IMR-90 (cell line): Measurements from ENCODE around the gene USP20. TPM values are rescaled to one million over a fixed set of nuclear protein-coding genes. Genes with fewer than 3 reads are reported as not detected.

Experiments
- ATAC-seq: fragments of 200-7000 bp; cut with Tn5 transposase; 2 replicates; pipeline ENCODE4 v1.9.1; 2020; ENCODE audit warnings: low read depth, mild to moderate bottlenecking, moderate library complexity
- BruUV-seq: library from RNA; stranded (reverse); fragments of 400-500 nt; replicated peaks from 2 replicates; lab custom pipeline; 2021; lab: Mats Ljungman, UMichigan
- CTCF ChIA-PET: fragments of 300-600 bp; formaldehyde crosslinking; extraction: SDS; loops from one replicate; lab custom pipeline; 2021; ENCODE audit warnings: antibody characterized with exemption; lab: Yijun Ruan, JAX
- POLR2A ChIA-PET: fragments of 300-600 bp; sonication (Branson Sonifier 250); formaldehyde crosslinking; loops from one replicate; lab custom pipeline; 2022; ENCODE audit warnings: antibody characterized with exemption; ENCODE audit not compliant: unreplicated experiment; lab: Charles Lee
- DNase-seq: peaks from one replicate; pipeline ENCODE4 v3.0.0; 2013
- H2AFZ ChIP-seq: replicated peaks from 2 replicates; pipeline ENCODE3; 2013; ENCODE audit warnings: low read length, mild to moderate bottlenecking; ENCODE audit not compliant: poor library complexity
- H2AK5ac ChIP-seq: 2 replicates; pipeline ENCODE4 v1.6.1; 2013; ENCODE audit warnings: low read depth, low read length, inconsistent platforms
- H2AK9ac ChIP-seq: replicated peaks from 2 replicates; pipeline ENCODE3; 2013; ENCODE audit warnings: mild to moderate bottlenecking, low read depth, low read length, moderate library complexity; ENCODE audit not compliant: poor library complexity
- H2BK120ac ChIP-seq: 2 replicates; pipeline ENCODE4 v1.6.1; 2013; ENCODE audit warnings: low read depth, low read length, inconsistent platforms
- H2BK15ac ChIP-seq: 3 replicates; pipeline ENCODE4 v1.6.1; 2013; ENCODE audit warnings: low read depth, low read length, inconsistent platforms
- H2BK20ac ChIP-seq: 2 replicates; pipeline ENCODE4 v1.6.1; 2013; ENCODE audit warnings: low read depth, mild to moderate bottlenecking, inconsistent platforms, low read length, moderate library complexity
- H2BK5ac ChIP-seq: 2 replicates; pipeline ENCODE4 v1.6.1; 2013; ENCODE audit warnings: mild to moderate bottlenecking, low read depth, low read length, inconsistent platforms; ENCODE audit not compliant: poor library complexity, severe bottlenecking
- H3K14ac ChIP-seq: replicated peaks from 2 replicates; pipeline ENCODE4 v1.6.1; 2013; ENCODE audit warnings: low read depth, low read length, inconsistent platforms
- H3K18ac ChIP-seq: 2 replicates; pipeline ENCODE4 v1.6.1; 2013; ENCODE audit warnings: low read depth, low read length, control low read depth
- H3K23ac ChIP-seq: 2 replicates; pipeline ENCODE4 v1.6.1; 2013; ENCODE audit warnings: low read depth, low read length, inconsistent platforms
- H3K27ac ChIP-seq: 2 replicates; pipeline ENCODE4 v1.5.1; 2013; ENCODE audit warnings: mild to moderate bottlenecking, control low read depth, low read length; ENCODE audit not compliant: insufficient read depth
- H3K27me3 ChIP-seq: 2 replicates; pipeline ENCODE4 v1.6.1; 2013; ENCODE audit warnings: low read length; ENCODE audit not compliant: control insufficient read depth, insufficient read depth
- H3K36me3 ChIP-seq: 2 replicates; pipeline ENCODE4 v1.6.1; 2013; ENCODE audit warnings: low read length, mixed read lengths; ENCODE audit not compliant: control insufficient read depth, insufficient read depth
- H3K4ac ChIP-seq: 2 replicates; pipeline ENCODE4 v1.6.1; 2013; ENCODE audit warnings: low read depth, low read length, inconsistent platforms
- H3K4me1 ChIP-seq: 2 replicates; pipeline ENCODE4 v1.6.1; 2013; ENCODE audit warnings: low read length, mixed read lengths; ENCODE audit not compliant: control insufficient read depth, insufficient read depth
- H3K4me2 ChIP-seq: 2 replicates; pipeline ENCODE4 v1.6.1; 2013; ENCODE audit warnings: low read depth, mild to moderate bottlenecking, control low read depth, low read length, moderate library complexity
- H3K4me3 ChIP-seq: 2 replicates; pipeline ENCODE4 v1.5.1; 2013; ENCODE audit warnings: low read depth, mild to moderate bottlenecking, control low read depth, low read length, moderate library complexity; ENCODE audit not compliant: insufficient read depth
- H3K56ac ChIP-seq: 2 replicates; pipeline ENCODE4 v1.6.1; 2013; ENCODE audit warnings: low read length, inconsistent platforms; ENCODE audit not compliant: insufficient read depth; ENCODE audit errors: extremely low read depth
- H3K79me1 ChIP-seq, 2 experiments: 2 replicates each; pipeline ENCODE4 v1.6.1; 2013; ENCODE audit warnings: low read length in 2 of 2, inconsistent platforms in 1 of 2, low read depth in 1 of 2
- H3K9ac ChIP-seq: 2 replicates; pipeline ENCODE4 v1.6.1; 2013; ENCODE audit warnings: low read depth, low read length, control low read depth
- H3K9me1 ChIP-seq: 2 replicates; pipeline ENCODE4 v1.6.1; 2013; ENCODE audit warnings: low read length, inconsistent platforms; ENCODE audit not compliant: insufficient read depth
- H3K9me3 ChIP-seq: 2 replicates; pipeline ENCODE4 v1.6.1; 2013; ENCODE audit warnings: low read length; ENCODE audit not compliant: control insufficient read depth, insufficient read depth
- H4K20me1 ChIP-seq: 2 replicates; pipeline ENCODE4 v1.6.1; 2013; ENCODE audit warnings: low read length, inconsistent platforms; ENCODE audit not compliant: insufficient read depth
- H4K5ac ChIP-seq: 2 replicates; pipeline ENCODE4 v1.6.1; 2013; ENCODE audit warnings: mild to moderate bottlenecking, low read depth, low read length, control low read depth
- H4K8ac ChIP-seq, 2 experiments: 2 replicates each; pipeline ENCODE4 v1.6.1; 2013; ENCODE audit warnings: low read depth in 2 of 2, low read length in 2 of 2, control low read depth in 1 of 2, inconsistent platforms in 1 of 2
- H4K91ac ChIP-seq: 2 replicates; pipeline ENCODE4 v1.6.1; 2013; ENCODE audit warnings: low read depth, low read length, inconsistent platforms; ENCODE audit not compliant: insufficient read depth
- BHLHE40 ChIP-seq: fragments of 150-350 bp; IDR thresholded peaks from 2 replicates; pipeline ENCODE4 v1.6.1; 2016; ENCODE audit warnings: mild to moderate bottlenecking, low read depth, low read length
- CEBPB ChIP-seq: IDR thresholded peaks from 2 replicates; pipeline ENCODE4 v1.6.1; 2012; ENCODE audit warnings: low read depth, low read length, improper control_type of control experiment
- CHD1 ChIP-seq: IDR thresholded peaks from 2 replicates; pipeline ENCODE4 v1.6.1; 2012; ENCODE audit warnings: low read depth, low read length, improper control_type of control experiment
- CTCF ChIP-seq: conservative IDR thresholded peaks from 2 replicates; pipeline ENCODE4 v1.5.1; 2012; ENCODE audit warnings: mild to moderate bottlenecking, low read depth, low read length, improper control_type of control experiment
- FOS ChIP-seq: fragments of 150-350 bp; IDR thresholded peaks from 2 replicates; pipeline ENCODE4 v1.6.1; 2016; ENCODE audit warnings: low read depth, low read length
- MAZ ChIP-seq: IDR thresholded peaks from 2 replicates; pipeline ENCODE4 v1.6.1; 2012; ENCODE audit warnings: low read depth, mild to moderate bottlenecking, low read length, improper control_type of control experiment, moderate library complexity, borderline replicate concordance
- MXI1 ChIP-seq: IDR thresholded peaks from 2 replicates; pipeline ENCODE4 v1.6.1; 2012; ENCODE audit warnings: low read depth, mild to moderate bottlenecking, low read length, moderate library complexity, borderline replicate concordance
- NFE2L2 ChIP-seq: fragments of 150-350 bp; IDR thresholded peaks from 2 replicates; pipeline ENCODE4 v1.6.1; 2016; ENCODE audit warnings: low read depth, mild to moderate bottlenecking, low read length
- POLR2A ChIP-seq: IDR thresholded peaks from 2 replicates; pipeline ENCODE4 v1.6.1; 2012; ENCODE audit warnings: mild to moderate bottlenecking, low read depth, low read length
- RAD21 ChIP-seq: IDR thresholded peaks from 2 replicates; pipeline ENCODE4 v1.6.1; 2012; ENCODE audit warnings: low read length, improper control_type of control experiment
- RCOR1 ChIP-seq: IDR thresholded peaks from 2 replicates; pipeline ENCODE4 v1.6.1; 2012; ENCODE audit warnings: mild to moderate bottlenecking, low read length, improper control_type of control experiment; ENCODE audit not compliant: insufficient replicate concordance
- RFX5 ChIP-seq: IDR thresholded peaks from 2 replicates; pipeline ENCODE4 v1.8.0; 2012; ENCODE audit warnings: low read depth, mild to moderate bottlenecking, low read length, moderate library complexity
- SMC3 ChIP-seq: fragments of 150-350 bp; IDR thresholded peaks from 2 replicates; pipeline ENCODE4 v1.6.1; 2016; ENCODE audit warnings: low read depth, mild to moderate bottlenecking, antibody characterized with exemption, low read length, moderate library complexity
- WGBS, 2 experiments: methylation state at CpG; one replicate each; pipeline versions ENCODE4 v1.1.5 to v1.1.7; 2013; ENCODE audit warnings: missing lambda C conversion rate in 2 of 2; ENCODE audit not compliant: insufficient read length in 1 of 2; ENCODE audit errors: extremely low coverage in 2 of 2; 5-methylcytosine and 5-hydroxymethylcytosine counted together
- dilution Hi-C: fragments of 300-500 bp; cut with HindIII; formaldehyde crosslinking; loops from one replicate; pipeline ENCODE4 v1.14.3; 2018; ENCODE audit warnings: low sequenced_read_pairs; ENCODE audit not compliant: unreplicated experiment
- in situ Hi-C: fragments of 300-500 bp; cut with MboI; formaldehyde crosslinking; loops from 3 replicates; pipeline ENCODE4 v1.14.3; 2019; ENCODE audit warnings: low sequenced_read_pairs, inconsistent platforms, mixed read lengths
- intact Hi-C: fragments of 100-400 bp; cut with micrococcal nuclease; formaldehyde crosslinking; loops from 2 replicates; pipeline ENCODE4 v1.10.0; 2022
- polyA plus RNA-seq, 3 experiments: library from polyadenylated mRNA; depleted of rRNA; stranded (reverse); fragments of >200 nt; gene quantifications; 2 replicates each; pipeline ENCODE4 v1.2.3, GENCODE V29; 2012; ENCODE audit warnings: low replicate concordance in 1 of 3
- total RNA-seq: library from RNA; depleted of rRNA; stranded (reverse); fragments of >200 nt; gene quantifications from 2 replicates; pipeline ENCODE4 v1.2.3, GENCODE V29; 2012

Gene USP20
- total and polyA plus RNA-seq, 2 of the 4 experiments (the other 2 are of a cell fraction) = 3.8 to 21.6 TPM

DNA sequence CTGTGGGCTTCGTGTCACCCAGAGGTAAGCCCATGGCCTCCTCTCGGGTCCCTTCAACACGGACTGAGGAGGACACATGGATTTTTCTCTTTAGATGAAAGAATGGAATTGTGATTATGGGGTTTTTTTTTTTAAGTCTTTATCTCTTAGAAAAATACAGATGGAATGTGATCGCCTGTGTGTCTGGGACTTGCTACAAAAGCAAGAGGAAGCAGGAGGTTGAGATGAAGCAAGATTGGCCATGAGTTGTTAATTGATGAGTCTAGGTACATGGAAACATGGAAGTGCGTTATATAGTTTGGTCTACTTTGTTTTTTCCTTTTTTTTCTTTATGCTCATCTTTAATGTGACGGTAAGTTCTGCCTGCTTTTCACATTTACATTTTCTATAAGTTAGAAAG lies 14.6 kb downstream of the USP20 start:
- TF ChIP-seq RAD21 = no peak
- no peak for TF ChIP-seq RFX5
- TF ChIP-seq CEBPB = no peak
- TF ChIP-seq FOS = no peak
- TF ChIP-seq POLR2A = no peak
- TF ChIP-seq SMC3 = no peak
- no peak for TF ChIP-seq RCOR1
- no peak for TF ChIP-seq NFE2L2
- TF ChIP-seq BHLHE40 = no peak
- TF ChIP-seq MAZ = no peak
- TF ChIP-seq CTCF = no peak
- no peak for TF ChIP-seq CHD1
- no peak for TF ChIP-seq MXI1
- BruUV-seq = no TSS peak
- Histone ChIP-seq H3K4me3 (no peak overlapping the region), H4K8ac (no peak overlapping the region), H3K4me2 (no peak overlapping the region), H2BK120ac (no peak overlapping the region), H2AK5ac (no peak overlapping the region), H3K56ac (no peak overlapping the region), H3K9me3 (no peaks in the 10 kb centered on the region), H2BK5ac (no peak overlapping the region), H2AFZ (no peak overlapping the region), H3K36me3 (peaks cover 26% of the 10 kb centered on the region), H3K9ac (no peak overlapping the region), H4K91ac (no peak overlapping the region), H3K9me1 (peaks cover 3% of the 10 kb centered on the region; the same call in 1 of the 2 replicates), H2AK9ac (no peak overlapping the region), H3K27me3 (no peaks in the 10 kb centered on the region), H2BK20ac (no peak overlapping the region), H4K5ac (no peak overlapping the region), H3K18ac (no peak overlapping the region), H3K4ac (no peak overlapping the region), H3K23ac (no peak overlapping the region), H3K4me1 (no peaks in the 10 kb centered on the region), H3K27ac (no peak overlapping the region), H2BK15ac (no peak overlapping the region), H4K20me1 (peaks cover 4% of the 10 kb centered on the region; the same call in 1 of the 2 replicates), H3K14ac (no peak overlapping the region), H3K79me1 (0 out of 4 replicates have a peak, but pooled peaks cover 0 to 3% of the 10 kb centered on the region in 2 experiments)
- in situ Hi-C loops (no loop called here), intact Hi-C loops (no loop called here), dilution Hi-C loops (no loop called here)
- ChIA-PET CTCF (no interaction called here), POLR2A (no interaction called here)
- ATAC-seq (no peak), DNase-seq (peak; percentile 18)
- 100% methylated on average over 2 of the region's 6 CpGs; no CpG with 5 or more reads in 1 of the 2 experiments for WGBS, 2 experiments
